ENCODE measurements around the gene CCDC68.

The CCDC68 gene

DNA sequence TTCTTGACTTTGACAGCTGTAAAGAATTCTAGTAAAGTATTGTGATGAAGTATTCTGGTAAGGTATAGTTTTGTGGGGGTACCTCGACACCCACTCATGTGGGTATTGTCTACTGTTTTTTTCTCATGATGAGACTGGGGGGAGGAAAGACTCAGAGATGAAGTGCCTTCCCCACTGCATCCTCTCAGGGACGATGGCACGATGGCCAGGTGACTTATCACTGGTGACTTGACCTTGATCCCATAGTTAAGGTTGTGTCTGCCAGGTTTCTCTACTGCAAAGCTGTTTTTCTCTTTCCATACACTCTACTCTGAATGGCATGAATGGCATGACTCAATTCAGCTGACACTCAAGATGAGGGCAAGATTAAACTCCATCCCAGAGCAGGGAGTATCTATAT lies 936 bp upstream of the CCDC68 start:
- no peak for DNase-seq

DNA sequence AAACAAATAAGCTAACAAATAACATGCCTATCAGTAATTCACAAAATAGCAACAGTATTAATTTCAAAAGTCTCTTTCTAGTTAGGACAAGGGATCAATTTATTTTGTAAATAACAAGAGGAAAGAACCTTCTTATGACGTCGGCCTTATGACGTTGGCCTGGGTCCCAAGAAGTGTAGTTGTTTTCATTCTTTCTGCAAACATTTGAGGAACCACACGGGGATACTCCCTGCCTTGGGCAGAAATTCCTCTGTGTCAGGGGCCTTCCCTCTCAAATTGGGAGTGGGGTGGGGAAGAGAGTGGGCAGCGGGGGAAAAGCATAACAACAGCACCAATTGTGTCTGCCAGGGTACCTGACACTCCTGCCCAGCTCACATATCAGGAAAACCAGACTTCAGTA lies 1.3 kb downstream of the CCDC68 start:
- no peak for DNase-seq

DNA sequence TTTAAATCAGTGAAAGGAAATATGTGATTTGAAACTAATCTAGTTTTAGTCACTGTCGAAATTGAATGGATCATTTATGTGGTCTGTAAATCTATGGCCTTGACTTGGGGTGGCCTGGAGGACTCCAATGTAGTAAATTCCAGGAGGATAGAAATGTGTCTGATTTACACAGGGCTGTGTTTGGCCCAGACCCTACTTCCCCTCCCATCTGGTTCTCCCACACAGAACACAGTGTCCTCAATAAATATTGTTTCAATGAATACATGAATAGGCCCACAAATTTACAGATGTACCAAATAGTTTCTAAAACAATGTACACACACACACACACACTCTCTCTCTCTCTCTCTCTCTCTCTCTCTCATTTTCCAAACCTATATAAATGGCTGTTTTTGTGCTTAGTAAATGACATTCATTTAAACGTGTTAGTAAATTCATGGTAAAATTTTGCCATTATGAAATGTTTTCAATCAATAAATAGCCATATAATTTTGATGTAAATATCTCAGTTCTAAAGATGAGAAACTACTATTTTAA lies 1.9 kb downstream of the CCDC68 start:
- DNase-seq, result no peak

DNA sequence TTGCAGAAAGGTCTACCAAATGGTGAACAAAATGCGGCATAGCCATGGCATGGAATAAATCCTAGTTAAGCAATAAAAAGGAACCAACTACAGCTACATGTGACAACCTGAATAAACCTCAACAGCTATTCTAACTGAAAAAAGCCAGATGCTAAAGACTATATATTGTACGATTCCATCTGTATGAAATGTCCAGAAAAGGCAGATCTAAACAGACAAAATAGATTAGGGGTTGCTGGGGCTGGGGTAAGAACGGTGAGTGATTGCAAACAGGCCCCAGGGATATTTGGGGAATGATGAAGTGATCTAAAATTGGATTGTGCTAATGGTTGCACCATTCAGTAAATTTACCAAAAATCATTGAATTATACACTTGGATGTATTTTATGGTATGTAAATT lies 2.8 kb downstream of the CCDC68 start:
- DNase-seq, result no peak

DNA sequence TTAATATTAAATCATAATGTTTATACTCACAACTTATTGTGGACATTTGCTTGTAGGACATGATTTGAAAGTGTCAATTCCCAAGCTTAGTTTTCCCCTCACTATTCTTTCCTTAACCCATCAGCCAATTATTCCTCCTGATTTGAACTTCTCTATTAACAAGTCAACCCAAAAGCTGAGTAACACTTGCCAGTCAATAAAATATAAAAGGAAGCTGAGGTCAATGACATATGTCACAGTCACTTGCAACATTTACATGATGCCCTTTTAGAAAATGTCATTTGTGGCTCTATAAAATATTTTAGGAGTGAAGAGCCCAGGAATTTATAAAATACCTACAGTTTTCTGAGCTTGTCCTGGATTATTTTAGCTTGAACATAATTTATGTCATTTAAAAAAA lies 7.2 kb downstream of the CCDC68 start:
- DNase-seq, result no peak

DNA sequence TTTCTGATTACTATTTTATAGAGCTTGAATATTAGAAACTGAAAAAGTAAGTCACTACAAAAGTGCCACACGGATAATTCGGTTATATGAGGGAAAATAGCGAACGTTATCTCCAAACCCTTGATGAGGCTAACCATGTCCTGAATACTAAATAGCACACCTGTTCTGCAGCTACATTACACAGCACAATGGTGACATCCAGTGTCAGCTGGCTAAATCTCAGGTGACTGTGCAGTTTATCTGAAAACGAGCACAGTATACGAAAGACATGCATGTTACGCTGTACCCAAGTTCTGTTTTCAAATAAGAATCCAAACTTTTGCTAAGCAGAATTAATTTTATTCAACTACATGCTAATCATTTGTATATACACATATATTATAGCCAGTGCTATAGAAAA lies 9.0 kb downstream of the CCDC68 start:
- no peak for DNase-seq

DNA sequence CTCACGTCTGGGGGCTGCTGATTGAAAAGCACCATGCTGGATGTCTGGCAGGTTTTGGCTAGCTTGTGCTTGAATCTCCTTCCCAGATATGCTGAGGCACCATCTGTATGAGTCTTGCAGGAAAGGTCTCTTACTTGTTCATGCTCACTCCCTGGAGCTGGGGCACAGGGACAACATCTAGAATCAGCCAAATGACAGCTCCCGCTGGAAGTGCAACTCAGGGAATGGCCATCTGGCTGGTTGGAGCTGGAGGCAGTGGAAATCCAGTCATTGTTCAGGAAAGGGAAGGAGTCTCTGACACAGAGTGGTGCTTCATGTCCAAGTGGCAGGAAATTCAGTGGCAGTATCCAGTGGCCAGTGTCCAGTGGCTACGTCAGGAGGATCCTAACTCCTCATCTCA lies 9.7 kb downstream of the CCDC68 start:
- DNase-seq, result no peak

DNA sequence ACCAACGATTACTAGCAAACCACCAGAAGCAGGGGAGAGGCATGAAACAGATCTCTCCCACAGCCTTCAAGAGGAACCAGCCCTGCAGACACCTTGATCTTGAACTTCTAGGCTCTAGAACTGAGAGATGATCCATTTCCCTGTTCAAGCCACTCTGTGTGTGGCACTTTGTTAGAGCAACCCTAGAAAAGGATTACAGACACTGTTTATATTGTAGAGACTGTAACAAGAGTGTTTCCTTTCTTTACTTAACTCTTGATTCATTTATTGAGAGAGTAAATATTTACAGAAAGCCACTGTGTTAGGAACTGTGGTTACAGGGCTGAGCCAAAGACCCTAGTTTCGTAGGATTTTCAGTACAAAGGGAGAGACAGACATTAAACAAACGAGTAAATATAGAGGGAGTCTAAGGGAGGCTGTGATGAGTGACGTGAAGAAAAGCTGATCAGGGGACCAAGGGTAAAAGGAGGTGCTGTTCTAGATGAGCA lies 10.9 kb downstream of the CCDC68 start:
- no peak for DNase-seq

DNA sequence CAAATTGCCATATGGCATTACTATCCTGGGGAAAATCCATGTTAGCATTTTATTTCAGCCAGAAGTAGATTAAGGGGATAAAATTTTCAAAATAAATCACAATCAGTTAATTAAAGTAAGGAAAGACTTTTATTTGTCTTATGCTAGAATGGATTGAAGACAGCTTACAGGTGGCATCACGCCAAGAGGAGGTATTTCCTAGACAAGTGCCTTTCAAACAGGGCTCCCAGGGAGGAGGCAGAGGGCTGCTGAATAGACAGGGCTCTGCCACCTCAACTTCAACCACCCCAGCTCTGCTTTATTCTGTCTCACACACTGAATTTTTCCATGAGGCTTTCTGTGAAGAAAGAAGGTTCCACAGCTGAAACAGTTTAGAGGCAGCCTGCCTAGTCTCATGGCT lies 12.2 kb downstream of the CCDC68 start:
- DNase-seq, result no peak

DNA sequence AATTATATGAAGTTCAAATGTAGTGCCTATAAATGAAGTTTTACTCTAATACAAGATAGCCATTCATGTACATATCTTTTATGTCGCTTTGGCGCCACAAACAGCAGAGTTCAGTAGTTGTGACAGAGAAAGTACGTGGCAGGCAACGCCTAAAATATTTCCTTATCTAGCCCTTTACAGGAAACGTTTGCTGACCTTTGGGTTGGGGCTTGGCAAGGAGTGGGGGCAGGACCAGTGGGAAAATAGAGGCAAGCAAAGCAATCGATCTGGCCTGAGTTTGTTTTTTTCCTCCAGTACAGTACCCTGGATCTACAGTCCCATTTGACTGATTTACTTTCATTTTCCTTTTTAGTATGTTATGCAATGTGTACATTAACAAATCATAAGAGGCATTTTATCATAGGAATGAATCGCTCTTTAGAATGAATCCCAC lies 13.1 kb downstream of the CCDC68 start:
- DNase-seq, result no peak

DNA sequence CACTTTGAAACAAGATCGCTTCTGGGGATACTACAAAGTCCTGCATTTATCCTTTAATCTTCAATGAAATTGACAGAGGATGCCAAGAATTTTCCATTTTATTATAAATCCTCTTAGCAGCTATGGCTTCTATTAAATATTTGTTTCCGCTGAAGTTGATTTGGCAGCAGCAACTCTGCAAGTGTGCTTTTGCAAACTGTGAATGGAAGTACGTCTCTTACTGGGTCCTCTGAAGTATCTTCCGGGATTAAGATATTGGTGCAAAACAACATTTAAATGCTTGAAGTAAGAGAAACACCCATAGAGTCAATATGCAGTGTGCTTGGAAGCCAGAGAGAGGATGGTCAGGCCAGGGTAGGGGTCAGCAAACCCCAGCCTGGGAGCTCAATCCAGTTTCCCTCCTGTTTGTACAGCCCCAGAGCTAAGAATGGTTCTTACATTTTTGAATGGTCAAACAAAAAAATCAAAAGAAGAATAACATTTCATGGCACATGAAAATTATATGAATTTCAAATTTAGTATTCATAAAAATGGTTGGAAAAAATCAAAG lies 13.6 kb downstream of the CCDC68 start:
- no peak for DNase-seq

DNA sequence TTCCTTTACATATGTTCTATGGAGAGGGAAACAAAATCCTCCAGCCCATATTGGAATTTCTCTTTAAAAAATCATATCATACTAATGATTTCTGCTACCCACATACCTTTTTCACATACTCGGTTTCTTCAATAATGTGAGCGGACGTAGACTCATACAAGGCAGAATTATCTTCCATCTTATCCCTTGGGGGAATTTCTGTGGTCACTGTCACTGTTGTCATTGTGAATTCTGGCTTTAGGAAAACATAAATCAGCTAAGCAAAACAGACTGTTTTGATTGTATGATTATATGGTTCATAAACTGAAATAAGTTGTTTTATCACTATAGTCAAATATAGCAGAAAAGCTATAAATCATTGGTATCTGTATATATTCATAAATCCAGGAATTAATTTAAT lies 16.7 kb downstream of the CCDC68 start:
- DNase-seq, result no peak

DNA sequence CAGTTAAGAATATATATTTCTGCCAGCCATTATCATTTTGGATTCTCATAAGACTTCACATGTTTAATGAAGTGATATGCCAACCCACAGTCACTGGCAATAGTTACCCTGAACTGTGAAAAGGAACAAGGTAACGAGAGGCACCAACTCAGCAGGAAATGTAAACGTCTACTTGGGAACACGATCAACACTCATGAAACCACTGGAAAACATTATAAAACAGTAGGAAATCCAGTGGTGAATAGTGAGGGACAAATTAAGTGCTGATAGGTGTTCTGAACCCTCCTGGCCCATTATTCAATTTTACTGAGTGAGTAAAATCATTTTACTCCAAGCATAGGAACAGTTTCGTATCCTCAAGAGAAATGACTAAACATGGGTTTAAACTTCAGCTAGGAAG lies 17.1 kb downstream of the CCDC68 start:
- DNase-seq, result no peak

DNA sequence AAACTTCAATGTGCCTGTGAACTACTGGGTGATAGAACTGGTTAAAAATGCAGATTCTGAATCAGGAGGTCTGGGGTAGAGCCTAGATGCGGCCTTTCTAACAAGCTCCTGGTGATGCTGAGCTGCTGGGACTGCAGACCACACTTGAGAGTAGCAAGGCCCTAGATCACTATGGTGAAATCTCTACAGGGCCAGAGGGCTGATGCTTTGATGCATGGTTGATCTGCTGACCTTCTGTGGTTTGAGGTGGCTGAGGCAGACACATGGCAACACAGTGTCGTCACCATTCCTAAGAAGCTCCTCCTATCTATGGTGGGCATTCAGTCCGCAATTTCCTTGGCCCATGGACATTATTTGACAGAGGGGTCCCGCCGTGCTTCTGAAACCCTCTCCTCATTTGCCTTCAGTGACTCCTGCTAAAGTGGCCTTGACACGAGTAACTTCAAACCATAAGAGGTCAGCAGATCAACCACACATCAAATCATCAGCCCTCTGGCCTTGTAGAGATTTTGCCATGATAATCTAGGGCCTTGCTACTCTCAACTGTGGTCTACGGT lies 19.8 kb downstream of the CCDC68 start:
- DNase-seq, result no peak

DNA sequence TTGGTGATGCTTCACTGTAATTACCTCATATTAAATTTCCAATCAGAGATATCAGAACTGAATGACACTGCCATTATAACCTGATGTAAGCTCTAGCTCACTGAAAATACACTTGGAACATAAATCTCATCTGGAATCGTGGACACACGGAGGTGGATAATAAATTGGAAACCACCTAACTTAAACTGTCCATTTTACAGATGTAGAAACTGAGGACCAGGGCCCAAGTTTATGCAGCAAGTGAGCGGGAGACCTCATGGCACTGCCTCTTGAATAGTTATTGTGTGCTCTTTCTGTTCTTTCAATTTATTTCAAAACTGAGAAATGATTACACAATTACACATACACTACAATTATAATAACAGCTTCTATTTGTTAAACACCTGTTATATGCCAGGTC lies 20.8 kb downstream of the CCDC68 start:
- DNase-seq, result no peak

DNA sequence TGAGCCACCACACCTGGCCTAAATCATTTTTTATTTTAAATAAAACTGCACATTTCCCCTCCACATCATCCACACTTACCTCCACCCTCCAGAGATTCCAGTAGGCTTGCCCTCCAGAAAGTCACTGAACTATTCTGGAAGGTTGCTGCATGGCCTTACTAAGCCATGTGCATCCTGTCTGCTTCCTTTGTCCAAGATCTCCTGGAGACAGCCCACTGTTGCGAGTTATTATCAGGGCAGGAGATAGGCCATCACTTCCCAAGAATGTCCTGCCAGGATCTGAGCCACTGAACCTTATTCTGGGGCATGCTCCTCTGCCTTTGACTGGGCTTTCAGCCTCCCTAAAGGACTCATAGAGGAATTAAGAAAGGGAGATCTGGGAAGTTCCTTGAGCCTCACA lies 26.8 kb downstream of the CCDC68 start:
- DNase-seq, result no peak

DNA sequence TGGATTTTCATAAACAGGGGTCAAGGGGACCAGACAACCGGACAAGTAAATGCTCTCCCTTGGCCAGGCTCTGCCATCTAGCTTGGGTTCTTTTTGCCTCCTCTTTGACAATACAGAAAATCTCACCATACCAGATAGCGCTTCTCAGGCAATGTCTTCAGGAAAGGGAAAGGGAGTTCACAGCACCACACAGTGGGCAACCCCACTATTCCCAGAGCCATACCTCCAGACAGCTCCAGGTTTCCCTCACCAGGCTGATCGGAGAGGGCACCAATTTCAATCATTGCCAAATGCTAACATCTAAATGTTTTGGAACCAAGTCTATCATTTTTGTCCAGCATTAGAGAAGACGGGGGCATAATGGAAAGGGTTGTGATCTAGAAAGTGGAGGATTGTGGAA lies 28.1 kb downstream of the CCDC68 start:
- DNase-seq, result no peak

DNA sequence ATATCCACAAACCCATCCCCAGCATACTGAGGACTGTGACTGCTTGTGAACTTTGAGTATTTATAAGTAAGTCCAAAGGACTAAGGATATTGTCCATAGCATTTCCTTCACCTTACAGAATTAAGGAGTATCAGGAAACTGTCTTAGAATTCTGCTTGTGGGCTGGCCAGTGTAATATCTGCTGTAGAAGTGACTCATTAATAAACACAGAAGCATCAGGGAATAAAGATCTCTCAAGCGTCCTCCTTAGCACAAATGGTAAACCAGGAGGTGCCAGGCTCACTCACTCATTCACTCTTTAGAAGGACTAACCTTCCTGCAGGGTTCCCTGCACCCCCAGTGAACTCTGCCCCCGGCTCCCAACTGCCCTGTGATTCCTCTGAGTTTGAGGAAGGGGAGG lies 31.0 kb downstream of the CCDC68 start:
- DNase-seq, result no peak

DNA sequence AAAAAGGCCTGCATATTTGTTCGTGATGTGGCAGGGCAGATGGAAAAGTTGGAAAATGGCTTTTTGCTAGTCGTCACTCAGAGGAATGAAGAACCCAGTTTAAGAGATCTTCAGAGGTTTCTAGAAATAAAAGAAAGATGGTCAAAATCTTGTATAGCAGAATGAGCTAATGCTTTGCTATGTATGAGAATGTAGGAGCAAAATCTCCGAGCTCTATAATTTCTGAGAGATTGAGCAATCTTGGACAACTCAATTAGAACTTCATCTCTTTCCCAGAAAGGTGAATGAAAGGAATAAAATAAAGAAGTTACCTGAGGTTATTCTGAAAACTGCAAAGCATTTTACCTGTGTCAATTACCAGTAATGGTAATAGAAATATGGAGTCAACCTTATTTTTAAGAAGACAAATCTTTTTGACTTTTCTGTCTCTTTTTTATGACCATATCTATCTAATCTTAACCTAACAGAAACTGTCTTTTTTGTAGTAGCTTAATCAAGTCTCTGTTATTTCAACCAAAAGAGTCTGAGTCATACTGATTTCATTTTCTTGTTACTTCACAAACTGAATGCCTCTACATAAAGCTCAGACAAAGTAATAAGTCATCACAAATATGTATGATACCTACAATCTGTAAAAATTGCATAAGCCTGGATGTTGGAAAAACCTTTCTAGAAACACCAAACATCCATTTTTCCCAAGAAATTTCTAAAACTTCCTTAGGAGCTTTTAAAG lies 32.5 kb downstream of the CCDC68 start:
- DNase-seq, result no peak

DNA sequence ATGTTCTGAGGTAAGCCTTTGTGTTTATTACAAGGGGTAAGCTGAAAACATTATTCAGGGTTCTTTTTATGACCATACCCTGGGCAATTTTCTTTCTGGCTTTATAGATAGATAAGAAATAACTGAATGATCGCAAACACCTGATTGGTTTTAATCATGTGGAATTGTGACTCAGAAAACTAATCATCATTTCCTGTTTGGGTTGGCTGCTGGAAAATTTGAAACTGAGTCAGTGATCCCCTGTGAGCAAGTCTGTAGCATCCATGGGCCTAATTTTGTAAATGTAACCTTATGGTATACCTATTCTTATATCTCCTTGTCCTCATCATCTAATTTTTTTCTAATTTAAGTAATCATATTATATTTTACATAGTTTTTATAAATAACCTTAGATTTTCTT lies 34.3 kb downstream of the CCDC68 start:
- DNase-seq, result no peak

DNA sequence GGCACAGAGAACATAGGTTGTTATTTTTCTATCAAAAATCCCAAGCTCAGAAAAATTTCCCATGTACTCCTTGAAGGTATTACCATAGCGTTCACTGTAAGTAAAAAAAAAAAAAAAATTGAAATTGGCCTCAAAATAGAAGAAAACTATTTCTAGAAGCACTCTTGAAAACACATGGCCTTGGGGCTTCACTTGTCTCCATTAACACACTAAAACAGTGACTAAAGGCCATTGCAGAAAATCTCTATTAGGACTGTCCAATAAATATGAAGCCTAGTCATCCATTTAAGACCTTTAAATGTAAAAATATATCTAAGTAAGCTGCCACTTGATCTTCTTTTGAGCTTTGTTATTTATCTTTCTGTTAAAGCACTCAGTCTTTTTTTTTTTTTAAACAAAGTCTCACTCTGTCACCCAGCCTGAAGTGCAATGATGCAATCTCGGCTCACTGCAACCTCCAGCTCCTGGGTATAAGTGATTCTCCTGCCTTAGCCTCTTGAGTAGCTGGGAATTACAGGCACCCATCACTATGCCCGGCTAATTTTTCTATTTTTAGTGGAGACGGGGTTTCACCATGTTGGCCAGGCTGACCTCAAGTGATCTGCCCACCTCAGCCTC lies 35.8 kb downstream of the CCDC68 start:
- DNase-seq, result no peak

DNA sequence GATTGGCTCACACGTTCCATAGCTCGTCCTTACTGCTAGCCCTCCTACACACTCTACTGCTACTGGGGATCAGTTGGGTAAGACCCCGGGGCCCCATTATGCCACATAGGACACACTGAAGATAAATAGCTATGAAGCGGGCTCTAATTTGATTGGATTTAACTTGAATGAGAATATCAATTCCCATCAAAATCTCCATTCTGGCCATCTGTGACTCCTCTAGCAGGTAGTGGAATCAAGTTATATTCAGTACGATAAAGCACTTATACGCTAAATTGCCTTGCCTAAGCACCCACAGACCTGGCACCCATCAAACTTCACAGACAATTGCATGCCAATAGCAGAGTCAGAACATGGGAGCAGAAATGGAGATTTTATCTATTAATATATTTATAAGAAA lies 39.8 kb downstream of the CCDC68 start:
- no peak for DNase-seq

DNA sequence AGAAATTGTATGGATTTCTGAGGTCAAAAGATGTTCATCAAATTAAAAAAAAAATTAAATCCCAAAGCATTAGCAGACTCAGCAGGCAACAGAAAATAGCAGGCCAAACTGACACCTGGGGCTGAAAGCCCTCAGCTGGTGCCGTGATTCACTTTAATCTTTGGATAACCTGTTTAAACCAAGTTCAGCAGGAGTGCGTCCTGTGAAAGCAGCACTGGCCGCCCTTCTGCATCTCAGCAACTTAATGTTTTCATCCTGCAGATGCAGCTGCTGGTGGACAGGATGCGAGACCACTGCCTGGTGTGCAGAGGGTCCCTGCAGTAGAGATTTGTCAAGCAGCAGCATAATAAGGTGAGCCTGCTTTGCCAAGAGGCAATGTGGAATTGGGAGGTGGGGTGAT lies 41.2 kb downstream of the CCDC68 start:
- no peak for DNase-seq

DNA sequence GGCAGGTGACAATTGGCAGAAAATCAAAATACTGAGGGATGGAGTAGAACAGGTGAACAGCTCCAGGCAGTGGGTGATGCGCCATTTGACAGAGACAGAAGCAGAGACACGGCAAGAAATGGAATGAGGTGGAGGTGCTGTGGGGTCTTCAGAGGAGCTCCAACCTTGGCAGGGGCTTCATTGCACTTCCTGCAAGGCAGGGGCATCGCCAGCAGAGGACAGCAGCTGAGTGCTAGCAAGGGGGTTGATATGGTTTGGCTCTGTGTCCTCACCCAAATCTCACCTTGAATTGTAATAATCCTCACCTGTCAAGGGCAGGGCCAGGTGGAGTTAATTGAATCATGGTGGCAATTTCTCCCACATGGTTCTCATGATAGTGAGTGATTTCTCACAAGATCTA lies 42.8 kb downstream of the CCDC68 start:
- DNase-seq, result no peak
